ENCODE results near the gene NCLN.
"Not testable (repeated sequence)": the region's sequence is repeated elsewhere in the genome, so short reads cannot be mapped to it uniquely, and the experiment has no call there.

The NCLN gene

DNA sequence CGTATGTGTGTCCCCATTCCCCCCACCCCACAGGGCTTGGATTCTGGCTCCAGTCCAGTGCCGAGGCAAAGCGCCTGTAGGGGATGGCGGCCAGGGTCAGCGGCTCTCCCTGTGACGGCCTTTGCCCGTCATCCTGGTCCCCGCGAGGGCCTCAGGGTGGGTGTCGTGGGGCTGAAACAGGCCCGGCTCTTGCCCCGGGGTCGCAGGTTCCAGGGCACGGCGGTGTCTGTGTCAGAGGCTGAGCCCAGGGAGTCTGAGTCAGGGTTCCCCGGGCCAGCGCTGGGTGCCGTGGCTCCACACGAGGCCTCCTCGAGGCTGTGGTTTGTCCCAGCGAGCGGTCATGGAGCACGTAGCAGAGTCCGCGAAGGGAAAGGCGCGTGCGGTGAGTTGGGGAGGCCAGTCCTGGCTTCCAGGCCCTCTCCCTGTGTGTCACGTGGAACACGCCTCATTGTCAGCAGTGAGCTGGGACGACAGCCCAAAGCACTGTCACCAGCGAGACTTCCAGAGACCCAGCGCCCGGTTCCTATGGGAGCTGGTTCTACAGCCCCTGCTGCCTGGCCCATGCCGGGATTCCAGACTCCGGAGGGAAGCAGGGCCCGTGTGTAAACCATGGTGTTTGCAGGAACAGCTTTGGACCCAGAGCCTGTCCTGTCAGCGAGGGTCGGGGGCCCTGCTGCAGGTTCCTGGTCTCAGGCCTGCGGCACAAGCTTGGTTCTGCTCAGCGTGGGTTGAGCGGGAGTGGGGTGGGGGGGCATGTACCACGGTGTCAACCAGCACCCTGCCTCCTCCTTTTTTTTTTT, 13.4 kb downstream of the NCLN start:
- no peak for DNase-seq (ENCODE audit: low read depth)

DNA sequence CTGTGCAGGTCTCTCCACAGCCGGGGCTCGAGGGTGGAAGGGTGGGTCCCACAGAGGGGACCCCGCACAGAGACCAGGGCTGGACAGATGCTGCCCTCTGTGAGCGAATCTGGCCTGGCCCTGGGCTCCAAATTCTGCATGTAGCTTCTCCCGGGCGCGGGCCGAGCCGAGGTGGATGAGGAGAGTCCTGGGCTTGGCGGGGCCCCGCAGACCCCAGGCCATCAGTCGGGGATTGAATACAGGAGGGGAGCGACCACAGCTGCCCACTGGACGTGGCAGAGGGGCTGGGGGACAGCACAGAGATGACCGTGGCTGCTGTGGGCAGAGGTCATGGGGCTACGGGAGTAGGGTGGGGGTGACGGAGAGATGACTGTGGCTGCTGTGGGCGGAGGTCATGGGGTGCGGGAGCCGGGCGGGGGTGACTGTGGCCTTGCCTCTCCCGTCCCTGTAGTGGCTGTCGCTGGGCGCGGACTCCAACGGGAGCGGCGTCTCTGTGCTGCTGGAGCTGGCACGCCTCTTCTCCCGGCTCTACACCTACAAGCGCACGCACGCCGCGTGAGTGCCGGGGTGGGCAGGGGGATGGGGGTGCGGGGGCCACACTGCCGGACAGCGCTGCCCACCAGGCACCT, 15.5 kb downstream of the NCLN start:
- no peak for DNase-seq (ENCODE audit: low read depth)

DNA sequence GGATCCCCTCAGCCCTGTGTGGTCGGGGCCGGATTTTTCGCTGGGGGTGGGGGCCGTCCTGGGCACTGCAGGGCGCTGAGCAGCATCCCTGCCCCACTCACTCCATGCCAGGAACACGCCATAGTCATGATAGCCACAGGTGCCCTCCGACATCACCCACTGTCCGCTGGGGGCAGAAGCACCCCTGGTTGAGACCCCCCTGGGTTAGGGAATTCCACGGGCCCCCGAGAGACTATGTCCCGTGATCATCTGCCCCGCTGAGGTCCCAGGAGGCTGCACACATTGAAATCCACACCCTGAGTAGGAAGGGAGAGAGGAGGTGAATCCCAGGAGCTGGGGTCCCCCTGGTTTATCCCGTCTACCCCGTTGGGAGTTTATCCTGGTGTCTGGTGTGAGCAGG, 16.2 kb downstream of the NCLN start:
- DNase-seq (ENCODE audit: low read depth) = no peak

DNA sequence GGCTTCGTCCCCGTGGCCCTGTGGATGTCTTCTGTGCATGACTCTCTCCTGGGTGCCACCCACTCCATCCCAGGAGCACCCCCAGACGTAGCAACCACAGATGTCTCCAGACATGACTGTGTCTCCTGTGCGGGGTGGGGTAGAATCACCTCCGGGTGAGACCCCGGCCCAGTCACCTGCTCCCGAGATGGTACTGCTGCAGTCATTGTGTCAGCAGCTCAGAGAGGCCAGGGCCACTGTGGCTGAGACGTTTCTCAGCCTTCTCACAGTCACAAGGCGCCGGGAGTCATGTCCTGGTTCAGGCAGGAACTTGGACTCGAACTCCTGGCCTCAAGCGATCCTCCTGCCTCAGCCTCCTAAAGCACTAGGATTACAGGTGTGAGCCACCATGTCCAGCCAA, 16.6 kb downstream of the NCLN start:
- no peak for DNase-seq (ENCODE audit: low read depth)

DNA sequence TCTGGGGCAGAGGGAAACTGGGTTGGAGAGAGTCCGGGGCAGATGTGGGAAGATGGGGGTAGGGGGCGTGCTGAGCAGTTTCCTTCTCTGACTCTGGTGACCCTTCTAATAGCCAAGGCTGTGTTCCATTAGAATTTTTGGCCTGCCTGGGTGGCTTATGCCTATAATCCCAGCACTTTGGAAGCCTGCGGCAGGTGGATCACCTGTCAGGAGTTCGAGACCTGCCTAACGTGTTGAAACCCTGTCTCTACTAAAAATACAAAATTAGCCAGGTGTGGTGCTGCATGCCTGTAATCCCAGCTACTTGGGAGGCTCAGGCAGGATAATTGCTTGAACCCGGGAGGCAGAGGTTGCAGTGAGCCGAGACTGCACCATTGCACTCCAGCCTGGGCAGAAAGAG, 17.2 kb downstream of the NCLN start:
- not testable (repeated sequence) for DNase-seq (ENCODE audit: low read depth)

DNA sequence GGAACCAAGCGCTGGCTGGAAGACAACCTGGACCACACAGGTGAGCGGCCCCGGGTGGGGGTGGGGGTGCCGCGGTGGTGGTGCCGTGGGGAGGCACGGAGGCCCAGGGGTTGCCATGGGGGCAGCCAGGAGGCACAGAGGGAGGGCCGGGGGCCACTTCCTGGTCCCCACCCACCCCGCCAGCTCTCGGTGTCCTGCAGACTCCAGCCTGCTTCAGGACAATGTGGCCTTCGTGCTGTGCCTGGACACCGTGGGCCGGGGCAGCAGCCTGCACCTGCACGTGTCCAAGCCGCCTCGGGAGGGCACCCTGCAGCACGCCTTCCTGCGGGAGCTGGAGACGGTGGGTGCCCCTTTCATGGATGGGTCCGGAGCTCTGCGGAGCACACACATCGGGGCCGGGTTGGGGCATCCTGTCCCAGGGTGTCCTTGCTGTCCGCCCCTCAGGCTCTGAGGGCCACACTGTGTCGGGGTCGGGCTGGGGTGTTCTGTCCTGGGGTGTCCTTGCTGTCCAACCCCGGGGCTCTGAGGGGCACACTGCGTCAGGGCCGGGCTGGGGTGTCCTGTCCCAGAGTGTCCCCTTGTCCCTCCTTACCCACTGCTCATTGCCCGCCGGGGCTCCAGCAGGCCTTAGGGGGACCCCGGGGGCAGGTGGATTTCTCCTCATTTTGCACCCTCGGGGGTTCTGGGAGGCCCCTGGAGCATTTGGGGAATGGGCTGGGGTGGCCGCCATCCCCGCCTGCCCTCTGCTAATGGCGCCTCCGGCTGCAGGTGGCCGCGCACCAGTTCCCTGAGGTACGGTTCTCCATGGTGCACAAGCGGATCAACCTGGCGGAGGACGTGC, 18.3 kb downstream of the NCLN start:
- DNase-seq (ENCODE audit: low read depth) = no peak

DNA sequence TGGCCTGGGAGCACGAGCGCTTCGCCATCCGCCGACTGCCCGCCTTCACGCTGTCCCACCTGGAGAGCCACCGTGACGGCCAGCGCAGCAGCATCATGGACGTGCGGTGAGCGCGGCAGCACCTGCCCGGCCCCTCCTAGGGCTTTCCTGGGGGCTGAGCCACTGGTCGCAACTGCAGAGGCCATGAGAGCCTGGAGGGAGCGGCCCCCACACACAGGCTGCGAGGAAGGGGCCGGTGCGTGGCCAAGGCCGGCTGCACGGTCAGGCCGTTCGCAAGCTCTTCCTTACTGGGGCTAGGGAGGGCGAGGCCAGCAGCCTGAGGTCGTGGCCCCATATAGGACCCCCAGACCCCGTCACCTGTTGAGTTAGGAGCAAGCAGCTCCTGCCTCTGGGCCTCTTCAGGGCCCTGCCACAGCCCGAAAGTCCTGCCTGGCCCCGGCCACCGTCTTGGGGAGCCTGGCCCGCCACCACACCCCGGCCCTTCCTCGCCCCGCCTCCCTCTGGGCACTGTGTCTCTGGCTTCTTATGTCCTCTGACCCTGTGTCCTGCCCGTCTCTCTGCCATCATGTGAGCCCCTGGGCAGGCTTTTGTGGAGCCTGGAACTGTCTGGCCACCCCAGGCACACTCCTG, 19.0 kb downstream of the NCLN start:
- no peak for DNase-seq (ENCODE audit: low read depth)

DNA sequence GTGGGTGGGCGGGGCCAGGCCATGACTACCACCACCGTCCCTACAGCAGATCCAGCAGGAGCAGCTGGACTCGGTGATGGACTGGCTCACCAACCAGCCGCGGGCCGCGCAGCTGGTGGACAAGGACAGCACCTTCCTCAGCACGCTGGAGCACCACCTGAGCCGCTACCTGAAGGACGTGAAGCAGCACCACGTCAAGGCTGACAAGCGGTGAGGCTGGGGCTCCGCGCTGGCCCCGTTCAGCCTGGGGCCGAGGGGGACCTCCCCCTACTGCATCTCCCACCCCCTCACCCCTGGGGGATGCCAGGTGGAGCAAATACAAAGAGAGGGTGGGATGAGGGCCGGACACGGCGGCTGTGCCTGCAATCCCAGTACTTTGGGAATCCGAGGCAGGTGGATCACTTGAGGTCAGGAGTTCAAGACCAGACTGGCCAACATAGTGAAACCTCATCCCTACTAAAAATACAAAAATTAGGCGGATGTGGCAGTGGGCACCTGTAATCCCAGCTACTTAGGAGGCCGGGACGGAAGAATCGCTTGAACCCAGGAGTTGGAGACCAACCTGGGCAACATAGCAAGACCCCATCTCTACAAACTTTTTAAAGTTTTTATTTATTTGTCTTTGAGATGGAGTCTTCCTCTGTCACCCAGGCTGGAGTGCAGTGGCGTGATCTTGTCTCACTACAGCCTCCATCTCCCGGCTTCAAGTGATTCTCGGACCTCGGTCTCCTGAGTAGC, 20.7 kb downstream of the NCLN start:
- no peak for DNase-seq (ENCODE audit: low read depth)

DNA sequence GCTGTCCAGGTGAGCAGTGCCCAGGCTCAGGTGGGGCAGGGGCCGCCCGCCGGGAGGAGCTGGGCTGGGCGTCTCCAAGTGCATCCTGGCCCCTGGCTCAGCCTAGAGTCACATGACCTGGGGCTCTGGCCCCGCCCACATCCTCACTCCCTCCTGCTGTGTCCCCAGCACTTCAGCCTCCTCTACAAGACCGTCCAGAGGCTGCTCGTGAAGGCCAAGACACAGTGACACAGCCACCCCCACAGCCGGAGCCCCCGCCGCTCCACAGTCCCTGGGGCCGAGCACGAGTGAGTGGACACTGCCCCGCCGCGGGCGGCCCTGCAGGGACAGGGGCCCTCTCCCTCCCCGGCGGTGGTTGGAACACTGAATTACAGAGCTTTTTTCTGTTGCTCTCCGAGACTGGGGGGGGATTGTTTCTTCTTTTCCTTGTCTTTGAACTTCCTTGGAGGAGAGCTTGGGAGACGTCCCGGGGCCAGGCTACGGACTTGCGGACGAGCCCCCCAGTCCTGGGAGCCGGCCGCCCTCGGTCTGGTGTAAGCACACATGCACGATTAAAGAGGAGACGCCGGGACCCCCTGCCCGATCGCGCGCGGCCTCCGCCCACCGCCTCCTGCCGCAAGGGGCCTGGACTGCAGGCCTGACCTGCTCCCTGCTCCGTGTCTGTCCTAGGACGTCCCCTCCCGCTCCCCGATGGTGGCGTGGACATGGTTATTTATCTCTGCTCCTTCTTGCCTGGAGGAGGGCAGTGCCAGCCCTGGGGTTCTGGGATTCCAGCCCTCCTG, 21.9 kb downstream of the NCLN start:
- DNase-seq (ENCODE audit: low read depth) = no peak

DNA sequence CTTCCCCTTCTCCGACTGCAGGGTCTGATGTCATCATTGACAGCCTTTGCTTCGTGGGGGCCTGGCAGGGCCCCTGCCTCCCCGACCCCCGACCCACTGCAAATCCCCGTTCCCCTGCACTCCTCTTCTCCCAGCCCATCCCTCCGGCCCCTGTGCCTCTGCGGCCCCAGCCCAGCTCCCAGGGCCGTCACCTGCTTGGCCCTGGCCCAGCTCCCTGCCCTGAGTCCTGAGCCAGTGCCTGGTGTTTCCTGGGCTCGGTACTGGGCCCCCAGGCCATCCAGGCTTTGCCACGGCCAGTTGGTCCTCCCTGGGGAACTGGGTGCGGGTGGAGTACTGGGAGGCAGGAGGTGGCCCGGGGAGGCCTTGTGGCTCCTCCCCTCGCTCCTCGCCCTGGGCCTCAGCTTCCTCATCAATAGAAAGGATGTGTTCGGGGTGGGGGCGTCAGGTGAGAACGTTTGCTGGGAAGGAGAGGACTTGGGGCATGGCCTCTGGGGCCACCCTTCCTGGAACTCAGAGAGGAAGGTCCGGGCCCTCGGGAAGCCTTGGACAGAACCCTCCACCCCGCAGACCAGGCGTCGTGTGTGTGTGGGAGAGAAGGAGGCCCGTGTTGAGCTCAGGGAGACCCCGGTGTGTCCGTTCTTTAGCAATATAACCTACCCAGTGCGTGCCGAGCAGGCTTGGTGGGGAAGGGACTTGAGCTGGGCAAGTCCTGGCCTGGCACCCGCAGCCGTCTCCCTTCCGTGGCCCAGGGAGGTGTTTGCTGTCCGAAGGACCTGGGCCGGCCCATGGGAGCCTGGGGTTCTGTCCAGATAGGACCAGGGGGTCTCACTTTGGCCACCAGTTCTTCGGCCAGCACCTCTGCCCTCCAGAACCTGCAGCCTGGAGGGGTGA, 22.8 kb downstream of the NCLN start:
- no peak for DNase-seq (ENCODE audit: low read depth)

DNA sequence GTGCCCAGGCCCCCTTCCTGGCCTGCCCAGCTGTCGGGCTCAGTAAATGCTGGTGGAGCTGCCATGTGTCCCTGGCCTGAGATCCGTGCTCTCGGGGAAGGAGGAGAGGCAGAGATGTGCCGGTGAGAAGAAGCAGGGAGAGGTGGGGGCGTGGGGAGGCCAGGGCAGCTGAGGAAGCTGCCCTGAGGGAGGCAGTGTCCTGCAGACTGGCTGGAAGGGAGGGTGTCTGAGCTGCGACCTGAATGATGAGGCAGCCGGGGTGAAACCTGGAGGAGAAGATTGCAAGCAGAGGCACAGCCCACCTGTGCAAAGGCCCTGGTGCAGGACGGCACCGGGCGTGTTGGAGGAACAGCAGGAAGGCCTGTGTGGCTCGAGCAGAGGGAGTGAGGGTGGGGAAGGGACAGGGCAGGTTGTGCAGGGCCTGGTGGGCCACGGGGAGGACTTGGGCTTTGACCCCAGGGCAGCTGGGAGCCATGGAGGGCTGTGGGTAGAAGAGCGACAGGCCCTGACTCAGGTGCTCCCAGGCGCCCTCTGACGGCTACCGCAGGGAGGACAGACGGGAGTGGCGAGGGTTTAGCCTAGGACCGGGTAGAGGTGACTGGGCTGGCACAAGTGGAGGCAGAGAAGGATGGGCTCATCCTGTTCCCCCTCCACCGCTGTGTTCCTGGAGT, 24.8 kb downstream of the NCLN start:
- DNase-seq (ENCODE audit: low read depth) = peak; percentile 59

DNA sequence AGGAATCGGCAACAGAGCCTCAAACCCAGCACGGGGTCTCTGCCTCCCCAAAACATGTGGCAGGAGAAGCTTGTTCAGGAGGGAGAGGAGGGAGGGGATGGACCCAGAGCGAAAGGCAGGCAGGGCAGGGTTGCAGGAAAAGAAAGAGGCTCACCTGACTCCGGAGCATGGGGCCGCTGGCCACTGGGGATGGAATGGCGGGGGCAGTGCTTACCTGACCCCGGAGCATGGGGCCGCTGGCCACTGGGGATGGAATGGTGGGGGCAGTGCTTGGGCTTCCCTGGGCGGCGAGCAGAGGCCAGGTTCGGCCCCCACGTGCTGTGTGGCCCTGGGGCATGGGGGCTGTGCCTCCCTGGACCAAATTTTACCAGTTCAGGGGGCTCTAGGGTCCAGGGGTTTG, 25.5 kb downstream of the NCLN start:
- DNase-seq (ENCODE audit: low read depth) = no peak

DNA sequence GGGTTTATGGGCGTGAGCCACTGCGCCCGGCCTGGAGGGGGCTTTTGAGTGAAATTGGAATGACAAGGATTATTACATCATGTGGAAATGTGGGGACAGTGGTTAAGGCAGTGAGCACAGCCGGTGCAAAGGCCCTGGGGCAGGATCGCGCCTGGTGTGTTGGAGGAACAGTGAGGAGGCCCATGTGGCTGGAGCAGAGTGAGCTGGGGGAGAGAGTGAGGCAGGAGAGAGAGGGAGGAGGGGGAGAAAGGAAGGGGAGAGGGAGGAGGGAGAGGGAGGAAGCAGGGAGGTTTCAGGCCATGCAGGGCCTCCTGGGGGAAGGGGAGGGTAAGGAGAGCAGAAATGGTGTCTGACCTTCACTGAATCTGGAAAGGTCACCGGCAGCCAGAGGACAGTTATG, 27.4 kb downstream of the NCLN start:
- no peak for DNase-seq (ENCODE audit: low read depth)

DNA sequence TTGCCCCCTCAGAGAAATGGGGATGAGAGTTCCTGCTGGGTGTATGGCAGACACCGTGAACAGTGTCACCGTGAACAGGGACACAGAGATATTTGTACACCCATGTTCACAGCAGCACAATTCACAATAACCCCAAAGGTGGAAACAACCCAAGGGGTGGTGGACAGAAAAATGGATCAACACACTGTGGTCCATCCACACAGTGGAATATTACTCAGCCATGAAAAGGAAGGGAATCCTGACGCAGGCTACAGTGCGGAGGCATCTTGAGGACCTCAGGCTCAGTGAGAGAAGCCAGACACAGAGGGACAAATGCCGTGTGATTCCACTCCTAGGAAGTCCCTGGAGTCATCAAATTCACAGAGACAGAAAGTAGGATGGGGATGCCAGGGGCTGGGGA, 31.1 kb downstream of the NCLN start:
- DNase-seq (ENCODE audit: low read depth) = no peak

DNA sequence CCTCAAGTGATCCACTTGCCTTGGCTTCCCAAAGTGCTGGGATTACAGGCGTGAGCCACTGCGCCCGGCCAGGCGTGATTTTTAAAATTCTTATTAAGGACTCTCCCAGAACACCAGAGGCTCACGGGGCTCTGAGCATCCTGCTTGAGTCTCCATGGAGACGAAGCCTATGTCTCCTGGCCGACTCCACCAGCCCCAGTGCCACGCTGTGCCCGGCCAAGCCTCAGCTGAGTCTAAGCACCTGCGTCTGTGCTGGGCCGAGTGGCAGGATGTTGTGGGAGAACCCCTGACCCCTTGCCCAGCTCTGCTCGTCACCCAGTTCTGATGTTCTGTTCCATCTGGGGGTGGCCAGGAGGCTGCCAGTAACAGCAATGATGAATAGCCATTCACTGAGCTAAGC, 34.8 kb downstream of the NCLN start:
- no peak for DNase-seq (ENCODE audit: low read depth)

DNA sequence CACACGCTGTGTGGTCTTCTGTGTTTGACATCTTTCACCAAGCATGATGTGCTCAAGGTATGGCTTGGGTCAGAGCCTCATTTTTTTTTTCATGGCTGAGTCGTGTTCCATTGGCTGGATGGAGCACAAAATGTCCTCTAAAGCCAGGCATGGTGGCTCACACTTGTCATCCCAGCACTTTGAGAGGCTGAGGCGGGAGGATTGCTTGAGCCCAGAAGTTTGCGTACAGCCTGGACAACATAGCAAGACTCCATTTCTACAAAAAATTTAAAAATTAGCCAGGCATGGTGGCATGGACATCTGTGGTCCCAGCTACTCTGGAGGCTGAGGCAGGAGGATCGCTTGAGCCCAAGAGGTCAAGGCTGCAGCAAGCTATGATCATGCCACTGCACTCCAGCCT, 35.8 kb downstream of the NCLN start:
- not testable (repeated sequence) for DNase-seq (ENCODE audit: low read depth)

DNA sequence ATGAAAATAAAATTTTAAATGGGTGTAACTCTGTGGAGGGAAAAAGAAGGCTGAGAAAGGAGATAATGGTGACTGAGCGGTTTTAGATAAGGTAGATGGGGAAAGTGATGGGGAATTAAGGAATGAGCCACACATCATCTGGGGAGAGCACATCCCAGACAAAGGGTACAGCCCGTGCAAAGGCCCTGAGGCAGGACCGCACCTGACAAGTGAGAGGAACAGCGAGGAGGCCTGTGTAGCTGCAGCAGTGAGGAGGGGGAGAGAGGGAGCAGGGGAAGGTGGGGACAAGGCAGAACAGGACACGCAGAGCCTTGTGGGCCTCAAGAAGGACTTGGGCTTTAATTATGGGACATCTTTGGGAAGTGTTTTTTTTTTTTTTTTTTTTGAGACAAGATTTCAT, 37.0 kb downstream of the NCLN start:
- DNase-seq (ENCODE audit: low read depth) = no peak

DNA sequence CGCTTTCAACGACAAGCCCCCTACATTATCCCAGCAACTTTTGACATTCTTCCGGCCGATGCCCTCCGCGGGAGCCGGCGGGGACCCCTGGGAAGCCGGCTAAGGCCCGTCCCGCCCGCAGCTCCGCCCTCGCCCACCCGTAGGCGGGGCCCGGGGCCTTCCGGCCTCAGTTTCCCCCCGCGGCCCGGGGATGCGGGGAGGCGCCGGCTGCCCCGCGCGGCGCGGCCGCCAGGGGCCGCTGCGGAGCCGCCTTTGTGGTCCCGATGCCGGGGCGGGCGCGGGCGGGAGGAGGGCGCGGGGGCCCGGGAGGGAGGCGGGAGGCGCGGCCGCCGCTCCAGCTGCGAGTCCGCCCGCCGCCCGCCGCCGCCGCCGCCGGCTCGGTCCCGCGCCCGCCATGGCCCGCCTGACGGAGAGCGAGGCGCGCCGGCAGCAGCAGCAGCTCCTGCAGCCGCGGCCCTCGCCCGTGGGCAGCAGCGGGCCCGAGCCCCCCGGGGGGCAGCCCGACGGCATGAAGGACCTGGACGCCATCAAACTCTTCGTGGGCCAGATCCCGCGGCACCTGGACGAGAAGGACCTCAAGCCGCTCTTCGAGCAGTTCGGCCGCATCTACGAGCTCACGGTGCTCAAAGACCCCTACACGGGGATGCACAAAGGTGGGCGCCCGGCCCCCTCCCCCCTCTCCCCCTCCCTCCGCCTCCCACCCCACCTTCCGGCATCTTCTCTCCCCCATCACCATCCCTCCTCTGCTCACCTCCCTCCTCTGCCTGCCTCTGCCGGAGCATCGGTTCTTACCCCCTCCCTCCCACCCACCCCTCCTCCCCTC, 38.8 kb downstream of the NCLN start, which contains the start of gene CELF5:
Gene CELF5, plus strand, starts transcription at position 316 of the 823 bp plus-strand sequence. Its CDS starts 79 bp downstream, at position 395.
- DNase-seq (ENCODE audit: low read depth) = peak; percentile 44

DNA sequence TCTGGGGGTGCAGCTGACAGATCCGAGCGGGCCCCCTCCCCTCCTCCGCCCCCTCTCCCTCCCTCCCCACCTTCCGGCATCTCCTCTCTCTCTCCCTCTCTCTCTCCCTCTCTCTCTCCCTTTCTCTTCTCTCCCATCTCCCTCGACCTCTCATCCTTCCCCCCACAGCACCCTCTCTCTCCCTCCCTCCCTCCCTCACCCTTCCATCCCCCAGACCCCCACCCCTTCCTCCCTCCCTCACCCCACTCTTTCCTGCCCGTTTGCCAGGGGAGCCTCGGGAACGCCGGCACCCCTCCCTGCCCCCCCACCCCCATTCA, 39.4 kb downstream of the NCLN start:
- no peak for DNase-seq (ENCODE audit: low read depth)

All from stimulated activated CD8-positive, alpha-beta memory T cell treated with anti-CD3 and anti-CD28 coated beads, Interleukin-4, amount 100 ng/mL, for 24 hours (primary cell).